Measurements from ENCODE around the gene GAS1. TPM values are rescaled to one million over a fixed set of nuclear protein-coding genes. Genes with fewer than 3 reads are reported as not detected.

GAS1 gene
- total RNA-seq, 1 donor from 2014 or later: 70.0 TPM

DNA sequence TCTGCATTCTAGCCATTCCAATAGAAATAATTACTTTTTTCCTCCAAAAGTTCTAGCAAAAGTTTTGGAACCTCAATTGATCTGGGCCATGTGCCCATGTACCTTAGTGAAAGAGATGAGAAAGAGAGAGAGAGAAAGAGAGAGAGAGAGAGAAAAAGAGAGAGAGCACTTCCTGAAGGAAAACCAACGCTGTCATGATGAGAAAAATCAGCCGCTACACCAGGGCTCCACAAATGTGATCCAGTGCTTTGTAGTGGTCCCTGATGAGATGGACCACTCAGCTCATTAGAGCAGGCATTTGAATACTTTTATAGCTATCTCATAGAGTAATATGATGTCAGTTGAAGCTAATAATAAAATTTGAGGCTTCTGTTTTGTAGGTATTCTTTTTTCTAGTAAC lies 7.7 kb upstream of the GAS1 start:
- Mint-ChIP-seq H3K27ac (ENCODE audit: unreplicated experiment) (no peak overlapping the region), H3K4me3 (ENCODE audit: unreplicated experiment) (no peak overlapping the region), H3K4me1 (ENCODE audit: low read depth) (peaks cover 7% of the 10 kb centered on the region), H3K36me3 (ENCODE audit: low read depth) (peaks cover 3% of the 10 kb centered on the region), H3K9me3 (ENCODE audit: low read depth) (peaks cover 12% of the 10 kb centered on the region), H3K27me3 (ENCODE audit: low read depth) (peaks cover 2% of the 10 kb centered on the region)
- TF ChIP-seq, protein P1, sequence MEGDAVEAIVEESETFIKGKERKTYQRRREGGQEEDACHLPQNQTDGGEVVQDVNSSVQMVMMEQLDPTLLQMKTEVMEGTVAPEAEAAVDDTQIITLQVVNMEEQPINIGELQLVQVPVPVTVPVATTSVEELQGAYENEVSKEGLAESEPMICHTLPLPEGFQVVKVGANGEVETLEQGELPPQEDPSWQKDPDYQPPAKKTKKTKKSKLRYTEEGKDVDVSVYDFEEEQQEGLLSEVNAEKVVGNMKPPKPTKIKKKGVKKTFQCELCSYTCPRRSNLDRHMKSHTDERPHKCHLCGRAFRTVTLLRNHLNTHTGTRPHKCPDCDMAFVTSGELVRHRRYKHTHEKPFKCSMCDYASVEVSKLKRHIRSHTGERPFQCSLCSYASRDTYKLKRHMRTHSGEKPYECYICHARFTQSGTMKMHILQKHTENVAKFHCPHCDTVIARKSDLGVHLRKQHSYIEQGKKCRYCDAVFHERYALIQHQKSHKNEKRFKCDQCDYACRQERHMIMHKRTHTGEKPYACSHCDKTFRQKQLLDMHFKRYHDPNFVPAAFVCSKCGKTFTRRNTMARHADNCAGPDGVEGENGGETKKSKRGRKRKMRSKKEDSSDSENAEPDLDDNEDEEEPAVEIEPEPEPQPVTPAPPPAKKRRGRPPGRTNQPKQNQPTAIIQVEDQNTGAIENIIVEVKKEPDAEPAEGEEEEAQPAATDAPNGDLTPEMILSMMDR (IDR thresholded peaks at IDR 0.05): no peak
- no peak for DNase-seq (ENCODE audit: low spot score)

DNA sequence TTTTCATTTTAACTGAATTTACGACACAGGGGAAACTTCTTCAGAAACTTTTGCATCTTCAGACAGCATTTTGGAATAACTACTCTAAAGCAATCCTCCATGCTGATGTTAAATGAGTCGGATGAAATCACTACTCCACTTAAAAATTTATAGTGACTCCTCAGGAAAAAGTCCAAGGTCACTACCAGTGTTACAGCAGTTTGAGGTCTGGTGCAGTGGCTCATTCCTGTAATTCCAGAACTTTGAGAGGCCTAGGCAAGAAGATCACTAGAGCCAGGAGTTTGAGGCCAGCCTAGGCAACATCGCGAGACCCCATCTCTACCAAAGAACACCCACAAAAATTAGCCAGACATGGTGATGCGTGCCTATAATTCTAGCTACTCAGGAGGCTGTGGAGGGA lies 5.9 kb upstream of the GAS1 start:
- Mint-ChIP-seq H3K4me3 (ENCODE audit: unreplicated experiment) (no peak overlapping the region), H3K9me3 (ENCODE audit: low read depth) (peaks cover 12% of the 10 kb centered on the region), H3K4me1 (ENCODE audit: low read depth) (peaks cover 18% of the 10 kb centered on the region), H3K27me3 (ENCODE audit: low read depth) (peaks cover 2% of the 10 kb centered on the region), H3K36me3 (ENCODE audit: low read depth) (peaks cover 3% of the 10 kb centered on the region), H3K27ac (ENCODE audit: unreplicated experiment) (no peak overlapping the region)
- DNase-seq (ENCODE audit: low spot score): no peak
- TF ChIP-seq, protein P1 (IDR thresholded peaks at IDR 0.05): no peak

DNA sequence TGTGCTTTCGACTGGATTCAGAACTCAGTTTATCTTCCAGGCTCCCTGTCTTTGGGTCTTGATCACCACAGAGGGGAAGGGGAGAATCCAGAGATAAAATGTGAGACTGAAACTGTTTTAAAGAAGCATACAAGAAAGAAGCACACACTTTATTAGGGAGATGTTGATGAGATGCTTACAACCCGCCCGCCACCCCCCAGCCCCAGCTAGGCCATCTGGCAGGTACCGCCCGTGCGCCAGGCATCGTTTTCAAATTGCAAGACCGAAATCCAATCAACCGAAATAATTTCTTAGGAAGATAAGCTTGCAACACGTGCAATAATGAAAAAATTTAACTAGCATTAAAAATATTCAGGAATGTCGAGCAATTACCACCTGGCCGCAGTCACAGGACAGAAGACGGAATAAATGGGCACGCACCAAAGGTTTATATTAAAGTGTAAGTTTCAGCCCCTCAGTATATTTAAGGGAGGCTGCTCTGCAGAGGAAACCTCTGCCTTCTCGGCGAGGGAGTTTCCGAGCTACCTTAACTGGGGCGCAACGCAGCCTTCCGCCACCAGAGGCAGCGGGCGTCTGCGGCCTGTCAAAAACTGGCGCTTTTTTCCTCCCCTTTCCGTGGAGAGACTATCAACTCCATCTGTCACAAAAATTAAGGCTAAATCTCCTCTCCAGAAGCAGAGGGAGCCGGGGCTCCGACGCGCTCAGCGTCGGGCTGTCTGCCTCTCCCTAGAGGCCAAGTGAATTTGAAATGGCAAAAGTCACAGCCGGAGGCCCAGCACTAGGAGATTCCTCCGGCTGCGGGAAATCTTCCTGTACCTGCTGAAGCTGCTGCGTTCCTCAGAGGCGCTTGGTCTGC lies 996 bp upstream of the GAS1 start:
- peaks cover 40% of the 10 kb centered on the region for H3K4me1 Mint-ChIP-seq (ENCODE audit: low read depth)

DNA sequence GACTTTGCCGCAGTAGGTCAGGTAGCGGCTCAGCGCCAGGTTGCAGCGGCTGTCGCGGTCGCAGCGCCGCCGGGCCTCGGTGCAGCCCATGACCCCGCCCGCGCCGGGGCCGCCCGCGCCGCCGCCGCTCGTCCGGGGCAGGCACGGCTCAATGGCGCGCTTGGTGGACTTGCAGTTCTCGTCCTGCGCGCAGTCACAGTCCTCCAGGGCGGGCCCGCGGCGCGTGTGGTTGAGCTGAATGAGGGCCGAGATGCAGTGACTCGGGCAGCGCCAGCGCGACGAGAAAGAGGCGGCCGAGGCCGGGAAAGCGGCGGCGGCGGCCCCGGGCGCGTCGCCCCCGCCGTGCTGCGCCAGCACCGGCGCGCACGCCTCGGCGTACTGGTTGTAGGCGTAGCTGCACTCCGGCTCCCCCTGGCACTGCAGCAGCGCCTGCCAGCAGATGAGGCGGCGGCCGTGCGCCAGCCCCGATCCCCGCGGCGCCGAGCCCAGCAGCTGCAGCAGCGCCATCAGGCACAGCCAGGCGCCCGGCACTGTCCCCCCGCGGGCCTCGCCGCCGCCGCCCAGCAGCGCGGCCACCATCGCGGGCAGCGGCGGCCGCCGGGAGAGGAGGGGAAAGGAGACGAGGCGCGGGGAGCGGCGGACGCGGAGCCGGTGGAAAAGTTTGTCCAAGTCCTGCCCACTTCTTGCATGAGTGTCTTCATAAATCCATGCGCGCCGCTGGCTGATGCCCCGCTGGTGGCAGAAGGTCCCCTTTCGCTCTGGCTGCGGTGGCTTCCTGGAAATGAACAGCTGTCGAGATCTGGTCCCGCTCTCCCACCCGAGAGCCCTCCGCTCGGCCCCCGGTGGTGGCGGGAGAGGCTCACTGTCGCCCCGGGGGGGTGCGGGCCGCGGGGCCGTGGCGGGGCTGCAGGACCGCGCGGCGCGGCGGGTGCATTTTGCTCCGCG lies 833 bp downstream of the GAS1 start:
- H3K4me1 Mint-ChIP-seq (ENCODE audit: low read depth): peaks cover 48% of the 10 kb centered on the region
- peaks cover 2% of the 10 kb centered on the region for H3K36me3 Mint-ChIP-seq (ENCODE audit: low read depth)
- no peaks in the 10 kb centered on the region for H3K27me3 Mint-ChIP-seq (ENCODE audit: low read depth)
- H3K9me3 Mint-ChIP-seq (ENCODE audit: low read depth): peaks cover 2% of the 10 kb centered on the region
- H3K4me3 Mint-ChIP-seq (ENCODE audit: unreplicated experiment): peak overlapping the region; percentile 88
- H3K27ac Mint-ChIP-seq (ENCODE audit: unreplicated experiment): peak overlapping the region; percentile 82
- TF ChIP-seq, protein P1 (IDR thresholded peaks at IDR 0.05): peak; percentile 11
- peak; percentile 92 for DNase-seq (ENCODE audit: low spot score)

More for the DNA sequence above, 996 bp upstream of the GAS1 start:
- H3K27me3 Mint-ChIP-seq (ENCODE audit: low read depth): no peaks in the 10 kb centered on the region
- H3K27ac Mint-ChIP-seq (ENCODE audit: unreplicated experiment): peak overlapping the region; percentile 94
- peak overlapping the region; percentile 90 for H3K4me3 Mint-ChIP-seq (ENCODE audit: unreplicated experiment)
- peaks cover 5% of the 10 kb centered on the region for H3K36me3 Mint-ChIP-seq (ENCODE audit: low read depth)
- peaks cover 12% of the 10 kb centered on the region for H3K9me3 Mint-ChIP-seq (ENCODE audit: low read depth)
- TF ChIP-seq, protein P1 (IDR thresholded peaks at IDR 0.05): peak; percentile 88
- DNase-seq (ENCODE audit: low spot score): no peak

DNA sequence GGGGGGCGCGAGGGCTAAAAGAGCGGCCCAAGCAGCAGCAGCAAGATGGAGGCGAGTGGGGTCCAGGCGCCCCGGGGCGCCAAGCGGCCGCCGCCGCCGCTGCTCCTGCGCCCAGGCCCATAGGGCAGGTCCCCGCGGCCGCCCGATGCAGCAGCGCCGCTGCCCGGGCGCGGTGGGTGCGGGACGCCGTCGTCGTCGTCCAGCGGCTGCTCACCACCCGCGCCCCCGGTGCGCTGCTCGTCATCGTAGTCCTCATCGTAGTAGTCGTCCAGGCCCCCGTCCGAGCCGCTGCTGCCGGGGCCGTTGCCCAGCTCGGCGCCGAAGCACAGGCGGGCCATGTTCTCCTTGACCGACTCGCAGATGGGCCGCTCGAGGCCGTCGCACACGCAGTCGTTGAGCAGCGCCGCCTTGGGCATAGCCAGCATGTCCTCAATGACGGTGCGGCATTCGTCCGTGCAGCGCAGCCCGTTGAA lies 1.5 kb downstream of the GAS1 start:
- Mint-ChIP-seq H3K4me1 (ENCODE audit: low read depth) (peaks cover 48% of the 10 kb centered on the region), H3K27me3 (ENCODE audit: low read depth) (no peaks in the 10 kb centered on the region), H3K27ac (ENCODE audit: unreplicated experiment) (peak overlapping the region; percentile 88), H3K9me3 (ENCODE audit: low read depth) (no peaks in the 10 kb centered on the region), H3K4me3 (ENCODE audit: unreplicated experiment) (peak overlapping the region; percentile 88), H3K36me3 (ENCODE audit: low read depth) (peaks cover 2% of the 10 kb centered on the region)
- TF ChIP-seq, protein P1 (IDR thresholded peaks at IDR 0.05): peak; percentile 59
- DNase-seq (ENCODE audit: low spot score): peak; percentile 90

All from chondrocyte (in vitro differentiated cells).